Effector CD8-positive, alpha-beta T cell (primary cell): ENCODE data around the gene SNAI3.
A peak's percentile ranks its signal among the peaks of the same experiment; 100 is the strongest.
"Not testable (repeated sequence)": the region's sequence is repeated elsewhere in the genome, so short reads cannot be mapped to it uniquely, and the experiment has no call there.

ENCODE experiments used
- DNase-seq: peaks from one replicate; lab custom pipeline; 2025; lab: John Stamatoyannopoulos, UW

SNAI3 gene

GRCh38 chr16:88669980-88670379, 16.3 kb downstream of the SNAI3 start:
- no peak for DNase-seq

- DNase-seq, result not testable (repeated sequence)
Measured at GRCh38 chr16:88669493-88669892, 16.8 kb downstream of the SNAI3 start.

- DNase-seq, result no peak
Measured at GRCh38 chr16:88667461-88667860, 18.8 kb downstream of the SNAI3 start.

- DNase-seq, result no peak
Measured at GRCh38 chr16:88665570-88665969, 20.7 kb downstream of the SNAI3 start.

GRCh38 chr16:88665148-88665547, 21.2 kb downstream of the SNAI3 start:
- DNase-seq, result no peak

- peak; percentile 95 for DNase-seq
Measured at GRCh38 chr16:88662843-88663606, 23.3 kb downstream of the SNAI3 start, which contains the start of gene MVD. Gene MVD (minus strand): TSS chr16:88663091. CDS start chr16:88663080, 11 bp downstream.

- DNase-seq, result no peak
Measured at GRCh38 chr16:88662222-88662842, 24.0 kb downstream of the SNAI3 start.

- DNase-seq, result no peak
Measured at GRCh38 chr16:88661468-88661867, 24.8 kb downstream of the SNAI3 start.

- no peak for DNase-seq
Measured at GRCh38 chr16:88659160-88659559, 27.1 kb downstream of the SNAI3 start.

- no peak for DNase-seq
Measured at GRCh38 chr16:88658714-88659113, 27.6 kb downstream of the SNAI3 start.

- DNase-seq, result no peak
Measured at GRCh38 chr16:88657371-88657770, 28.9 kb downstream of the SNAI3 start.

GRCh38 chr16:88656291-88656980, 29.9 kb downstream of the SNAI3 start:
- DNase-seq, result no peak

GRCh38 chr16:88655733-88656281, 30.5 kb downstream of the SNAI3 start:
- DNase-seq, result no peak

GRCh38 chr16:88655053-88655732, 31.1 kb downstream of the SNAI3 start:
- no peak for DNase-seq

- no peak for DNase-seq
Measured at GRCh38 chr16:88654363-88655052, 31.8 kb downstream of the SNAI3 start.

GRCh38 chr16:88653596-88654362, 32.5 kb downstream of the SNAI3 start:
- DNase-seq, result no peak

GRCh38 chr16:88653101-88653500, 33.2 kb downstream of the SNAI3 start:
- DNase-seq, result no peak

GRCh38 chr16:88652762-88653063, 33.6 kb downstream of the SNAI3 start:
- no peak for DNase-seq

GRCh38 chr16:88651989-88652761, 34.1 kb downstream of the SNAI3 start:
- no peak for DNase-seq
